ENCODE measurements around the gene MDM2. TPM values are rescaled to one million over a fixed set of nuclear protein-coding genes. Genes with fewer than 3 reads are reported as not detected.

Gene MDM2
- total and polyA plus RNA-seq, 2 of the 13 experiments (the other 11 are each of a cell fraction or from before 2014, with no cell fraction given) = 29.3 to 314 TPM

DNA sequence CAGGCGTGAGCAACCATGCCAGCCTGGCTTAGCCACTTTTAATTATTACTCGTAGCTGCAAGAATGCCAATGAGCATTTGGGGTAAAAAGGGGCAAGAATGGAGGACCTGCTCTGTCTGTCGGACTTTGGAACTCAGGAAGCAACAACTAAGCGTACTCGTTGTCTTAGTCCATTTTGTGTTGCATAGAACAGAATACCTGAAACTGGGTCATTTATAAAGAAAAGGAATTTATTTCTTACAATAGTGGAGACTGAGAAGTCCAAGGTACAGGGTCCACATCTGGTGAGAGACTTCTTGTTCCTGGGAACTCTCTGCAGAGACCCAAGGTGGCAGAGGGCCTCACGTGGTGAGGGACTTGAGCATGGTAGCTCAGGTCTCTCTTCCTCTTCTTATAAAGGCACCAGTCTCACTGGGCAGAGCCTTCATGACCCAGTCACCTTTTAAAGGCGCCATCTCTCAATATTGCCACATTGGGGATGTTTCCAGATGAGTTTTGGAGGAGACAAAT lies 32.8 kb upstream of the MDM2 start (continued):
- TF ChIP-seq, protein P1, sequence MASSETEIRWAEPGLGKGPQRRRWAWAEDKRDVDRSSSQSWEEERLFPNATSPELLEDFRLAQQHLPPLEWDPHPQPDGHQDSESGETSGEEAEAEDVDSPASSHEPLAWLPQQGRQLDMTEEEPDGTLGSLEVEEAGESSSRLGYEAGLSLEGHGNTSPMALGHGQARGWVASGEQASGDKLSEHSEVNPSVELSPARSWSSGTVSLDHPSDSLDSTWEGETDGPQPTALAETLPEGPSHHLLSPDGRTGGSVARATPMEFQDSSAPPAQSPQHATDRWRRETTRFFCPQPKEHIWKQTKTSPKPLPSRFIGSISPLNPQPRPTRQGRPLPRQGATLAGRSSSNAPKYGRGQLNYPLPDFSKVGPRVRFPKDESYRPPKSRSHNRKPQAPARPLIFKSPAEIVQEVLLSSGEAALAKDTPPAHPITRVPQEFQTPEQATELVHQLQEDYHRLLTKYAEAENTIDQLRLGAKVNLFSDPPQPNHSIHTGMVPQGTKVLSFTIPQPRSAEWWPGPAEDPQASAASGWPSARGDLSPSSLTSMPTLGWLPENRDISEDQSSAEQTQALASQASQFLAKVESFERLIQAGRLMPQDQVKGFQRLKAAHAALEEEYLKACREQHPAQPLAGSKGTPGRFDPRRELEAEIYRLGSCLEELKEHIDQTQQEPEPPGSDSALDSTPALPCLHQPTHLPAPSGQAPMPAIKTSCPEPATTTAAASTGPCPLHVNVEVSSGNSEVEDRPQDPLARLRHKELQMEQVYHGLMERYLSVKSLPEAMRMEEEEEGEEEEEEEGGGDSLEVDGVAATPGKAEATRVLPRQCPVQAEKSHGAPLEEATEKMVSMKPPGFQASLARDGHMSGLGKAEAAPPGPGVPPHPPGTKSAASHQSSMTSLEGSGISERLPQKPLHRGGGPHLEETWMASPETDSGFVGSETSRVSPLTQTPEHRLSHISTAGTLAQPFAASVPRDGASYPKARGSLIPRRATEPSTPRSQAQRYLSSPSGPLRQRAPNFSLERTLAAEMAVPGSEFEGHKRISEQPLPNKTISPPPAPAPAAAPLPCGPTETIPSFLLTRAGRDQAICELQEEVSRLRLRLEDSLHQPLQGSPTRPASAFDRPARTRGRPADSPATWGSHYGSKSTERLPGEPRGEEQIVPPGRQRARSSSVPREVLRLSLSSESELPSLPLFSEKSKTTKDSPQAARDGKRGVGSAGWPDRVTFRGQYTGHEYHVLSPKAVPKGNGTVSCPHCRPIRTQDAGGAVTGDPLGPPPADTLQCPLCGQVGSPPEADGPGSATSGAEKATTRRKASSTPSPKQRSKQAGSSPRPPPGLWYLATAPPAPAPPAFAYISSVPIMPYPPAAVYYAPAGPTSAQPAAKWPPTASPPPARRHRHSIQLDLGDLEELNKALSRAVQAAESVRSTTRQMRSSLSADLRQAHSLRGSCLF (CRISPR knock-in tag; IDR thresholded peaks at IDR 0.05; ENCODE audit: borderline replicate concordance) = no peak
- TF ChIP-seq ZNF770 (CRISPR knock-in tag; IDR thresholded peaks at IDR 0.05) (no peak), ZFP36 (IDR thresholded peaks at IDR 0.05; ENCODE audit: borderline replicate concordance, low read depth, low read length, partially characterized antibody) (no peak), ZNF574 (CRISPR knock-in tag; IDR thresholded peaks at IDR 0.05) (no peak), ZNF430 (CRISPR knock-in tag; IDR thresholded peaks at IDR 0.05) (no peak), HINFP (CRISPR knock-in tag; IDR thresholded peaks at IDR 0.05; ENCODE audit: low read depth) (no peak), SRF (IDR thresholded peaks at IDR 0.05; ENCODE audit: low read depth, low read length) (no peak), SNAPC5 (CRISPR knock-in tag; IDR thresholded peaks at IDR 0.05; ENCODE audit: borderline replicate concordance) (no peak), TBL1XR1 (IDR thresholded peaks at IDR 0.05; ENCODE audit: borderline replicate concordance, low read length, partially characterized antibody) (no peak), ZFP37 (CRISPR knock-in tag; IDR thresholded peaks at IDR 0.05; ENCODE audit: borderline replicate concordance) (no peak), SNAPC2 (CRISPR knock-in tag; IDR thresholded peaks at IDR 0.05) (no peak), ZNF468 (CRISPR knock-in tag; IDR thresholded peaks at IDR 0.05) (no peak), ZNF205 (CRISPR knock-in tag; IDR thresholded peaks at IDR 0.05) (no peak), ZBTB21 (CRISPR knock-in tag; IDR thresholded peaks at IDR 0.05) (no peak)

Measured in HepG2 (cell line).